Muscle of leg (tissue), 11 donors: ENCODE results near the gene CSRP2. TPM values are rescaled to one million over a fixed set of nuclear protein-coding genes. Genes with fewer than 3 reads are reported as not detected.
A peak's percentile ranks its signal among the peaks of the same experiment; 100 is the strongest.

ENCODE experiments used
- DNase-seq: peaks from one replicate; pipeline ENCODE4 v3.0.0; 2013
- H3K27ac ChIP-seq: one replicate; pipeline ENCODE4 v1.5.1; 2013; ENCODE audit warnings: mild to moderate bottlenecking, low read length, control low read depth
- H3K27me3 ChIP-seq: one replicate; pipeline ENCODE4 v1.6.1; 2013; ENCODE audit warnings: low read length; ENCODE audit not compliant: control insufficient read depth, insufficient read depth
- H3K36me3 ChIP-seq: one replicate; pipeline ENCODE4 v1.6.1; 2013; ENCODE audit warnings: low read length; ENCODE audit not compliant: control insufficient read depth, insufficient read depth
- H3K4me1 ChIP-seq: one replicate; pipeline ENCODE4 v1.6.1; 2013; ENCODE audit warnings: low read length; ENCODE audit not compliant: control insufficient read depth, insufficient read depth
- H3K4me3 ChIP-seq: one replicate; pipeline ENCODE4 v1.5.1; 2013; ENCODE audit warnings: low read length, control low read depth
- H3K9me3 ChIP-seq: replicated peaks from 2 replicates; pipeline ENCODE4 v1.6.1; 2013; ENCODE audit warnings: low read depth, low read length; ENCODE audit not compliant: control insufficient read depth
- WGBS: methylation state at CpG from one replicate; pipeline ENCODE4 v1.1.5; 2013; ENCODE audit warnings: missing lambda C conversion rate; ENCODE audit not compliant: insufficient coverage; 5-methylcytosine and 5-hydroxymethylcytosine counted together
- polyA plus RNA-seq, 8 donors: library from polyadenylated mRNA; unstranded; fragments of 120-200 nt; gene quantifications; one replicate each; pipeline versions ENCODE4 v1.2.1 to v1.2.3, GENCODE V29; 2013; ENCODE audit warnings: inconsistent platforms in 1 of 8, low replicate concordance in 1 of 8; ENCODE audit not compliant: insufficient read length in 8 of 8, insufficient read depth in 1 of 8
- total RNA-seq: library from RNA; stranded (reverse); fragments of 120-200 nt; gene quantifications from one replicate; pipeline ENCODE4 v1.2.4, GENCODE V29; 2013

The CSRP2 gene
- total and polyA plus RNA-seq, 9 donors, result 32.3 to 71.7 (median 43.0) TPM

DNA sequence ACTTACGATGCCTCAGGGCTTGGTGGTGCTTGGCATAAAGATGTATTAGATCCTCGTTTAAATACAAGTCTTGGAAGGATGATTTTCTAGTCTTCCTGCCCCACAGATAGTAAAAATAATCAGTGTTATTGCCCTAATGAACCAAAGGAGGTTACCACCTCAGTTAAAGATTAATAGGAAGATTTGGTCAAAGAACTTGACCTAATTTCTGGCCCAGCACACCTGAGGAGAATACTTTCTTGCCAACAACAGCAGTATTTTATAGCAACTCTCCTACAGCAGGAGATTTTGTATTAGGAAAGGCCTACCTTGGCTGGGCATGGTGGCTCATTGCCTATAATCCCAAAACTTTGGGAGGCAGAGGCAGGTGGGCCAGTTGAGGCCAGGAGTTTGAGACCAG, 31.6 kb downstream of the CSRP2 start:
- Histone ChIP-seq H3K27ac (no peak overlapping the region), H3K9me3 (no peaks in the 10 kb centered on the region), H3K4me3 (no peak overlapping the region), H3K27me3 (no peaks in the 10 kb centered on the region), H3K4me1 (no peaks in the 10 kb centered on the region), H3K36me3 (peaks cover 20% of the 10 kb centered on the region)
- no peak for DNase-seq
- no CpG with 5 or more reads among the region's 2 CpGs for WGBS

DNA sequence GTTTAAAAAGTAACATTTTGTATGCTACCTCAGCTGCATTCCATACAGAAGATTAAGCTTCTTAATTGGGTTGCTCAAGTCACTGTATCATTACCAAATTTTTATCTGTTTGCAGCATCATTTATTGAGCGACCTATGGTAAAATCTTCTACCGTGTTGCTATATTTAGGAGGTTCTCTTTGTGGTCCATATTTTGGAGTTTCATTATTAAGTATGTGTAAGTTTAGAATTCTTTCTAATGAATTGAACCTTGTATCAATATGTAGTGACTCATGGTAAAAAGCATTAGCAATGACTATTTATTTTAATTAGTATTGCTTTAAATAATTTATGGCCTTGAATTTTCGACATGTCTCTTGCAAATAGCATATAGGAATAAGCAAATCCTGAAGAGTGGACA, 42.2 kb downstream of the CSRP2 start:
- H3K4me3 ChIP-seq, result no peak overlapping the region
- H3K27me3 ChIP-seq, result no peaks in the 10 kb centered on the region
- H3K36me3 ChIP-seq, result peaks cover 5% of the 10 kb centered on the region
- H3K27ac ChIP-seq, result no peak overlapping the region
- no CpG with 5 or more reads among the region's 3 CpGs for WGBS
- no peak for DNase-seq
- H3K4me1 ChIP-seq, result no peaks in the 10 kb centered on the region
- H3K9me3 ChIP-seq, result peaks cover 9% of the 10 kb centered on the region

DNA sequence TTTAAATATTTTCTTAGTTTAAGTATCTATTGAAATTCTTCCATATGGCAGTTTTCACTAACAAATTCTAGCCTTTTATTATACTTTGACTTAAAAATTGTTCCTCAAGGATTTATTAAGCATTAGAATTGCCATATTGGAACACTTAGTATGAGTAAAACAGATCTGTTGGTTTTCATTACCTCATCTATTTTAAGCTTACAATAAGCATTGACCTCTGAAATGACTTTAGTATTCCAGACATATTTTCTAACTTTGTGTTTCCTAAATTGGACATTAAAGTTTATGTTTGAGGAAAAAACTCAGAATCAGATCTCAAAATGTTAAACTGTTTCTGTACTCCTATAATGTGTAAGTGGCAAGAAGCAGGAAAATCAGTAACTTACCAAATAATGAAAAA, 48.4 kb downstream of the CSRP2 start:
- H3K4me3 ChIP-seq, result no peak overlapping the region
- peaks cover 16% of the 10 kb centered on the region for H3K36me3 ChIP-seq
- H3K4me1 ChIP-seq, result no peaks in the 10 kb centered on the region
- DNase-seq, result peak; percentile 78
- peaks cover 9% of the 10 kb centered on the region for H3K9me3 ChIP-seq
- no peaks in the 10 kb centered on the region for H3K27me3 ChIP-seq
- no peak overlapping the region for H3K27ac ChIP-seq

DNA sequence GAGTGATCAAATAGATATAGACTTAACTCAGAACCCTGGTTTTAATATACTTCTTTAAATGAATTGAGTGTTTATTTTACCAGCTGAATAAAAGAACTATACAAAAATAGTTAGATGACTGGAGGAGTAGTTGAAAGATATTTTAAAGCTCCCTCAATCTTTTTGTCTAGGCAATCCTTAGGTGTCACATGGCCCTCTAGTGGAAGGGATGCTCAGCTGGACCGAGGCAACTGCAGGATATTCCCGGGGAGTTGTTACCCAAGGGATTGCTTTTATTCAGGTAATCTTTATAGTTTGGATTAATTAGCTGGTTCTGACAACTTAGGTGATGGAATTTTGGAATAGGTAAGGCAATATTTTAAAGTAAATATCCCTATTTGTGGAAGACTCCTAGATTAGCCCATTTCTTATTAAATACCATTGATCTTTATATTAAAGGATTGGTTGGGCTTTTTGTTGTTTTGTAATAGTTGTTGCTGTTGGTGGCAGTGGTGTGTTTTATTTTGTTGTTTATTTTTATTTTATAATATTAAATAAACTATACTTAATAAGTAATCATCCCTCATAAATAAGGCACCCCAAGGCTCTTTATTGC, 57.8 kb downstream of the CSRP2 start:
- H3K4me3 ChIP-seq, result no peak overlapping the region
- DNase-seq, result peak; percentile 23
- no CpG with 5 or more reads among the region's 2 CpGs for WGBS
- H3K27ac ChIP-seq, result no peak overlapping the region
- no peaks in the 10 kb centered on the region for H3K4me1 ChIP-seq
- H3K9me3 ChIP-seq, result no peaks in the 10 kb centered on the region
- H3K36me3 ChIP-seq, result peaks cover 6% of the 10 kb centered on the region
- H3K27me3 ChIP-seq, result no peaks in the 10 kb centered on the region

DNA sequence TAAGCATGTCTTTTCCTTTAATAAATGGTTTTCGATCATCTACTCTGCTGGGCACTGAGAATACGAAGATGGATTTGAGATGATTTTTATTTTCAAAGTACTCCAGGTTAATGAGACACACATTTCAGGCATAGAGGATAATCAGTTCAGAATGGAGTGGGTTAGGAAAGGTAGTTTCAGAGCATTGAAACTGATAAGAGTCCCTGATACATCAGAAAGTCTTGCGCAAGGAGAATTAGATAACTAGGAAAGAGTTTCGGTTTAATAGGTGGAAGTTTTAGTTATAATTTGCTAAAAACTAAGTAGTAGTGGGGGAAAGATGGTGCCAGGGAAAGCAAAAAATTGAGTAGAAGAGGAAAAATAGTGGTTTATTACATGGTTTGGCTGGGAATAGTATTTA, 64.8 kb downstream of the CSRP2 start:
- Histone ChIP-seq H3K36me3 (peaks cover 7% of the 10 kb centered on the region), H3K9me3 (no peaks in the 10 kb centered on the region), H3K4me3 (no peak overlapping the region), H3K27ac (no peak overlapping the region), H3K4me1 (no peaks in the 10 kb centered on the region), H3K27me3 (no peaks in the 10 kb centered on the region)
- no peak for DNase-seq
- WGBS, result 100% methylated on average over 1 of the region's 4 CpGs

DNA sequence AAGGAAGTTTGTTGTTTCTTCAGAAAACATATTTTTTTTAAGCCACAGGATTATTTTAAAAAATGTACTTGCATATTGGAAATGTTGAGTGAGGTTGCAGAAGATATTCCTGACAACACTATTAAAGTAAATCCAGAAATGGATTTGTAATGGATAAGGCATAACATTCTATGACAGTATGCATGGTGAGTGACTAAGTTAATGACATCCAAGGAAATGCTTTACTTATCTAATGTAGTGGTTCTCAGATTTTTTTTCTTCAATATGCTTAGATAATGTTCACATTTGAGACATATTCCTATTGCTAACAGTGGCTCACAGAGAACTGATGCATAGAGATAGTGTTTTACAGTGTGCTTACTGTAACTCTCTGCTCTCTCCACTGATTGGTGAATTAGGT, 65.6 kb downstream of the CSRP2 start:
- no peaks in the 10 kb centered on the region for H3K27me3 ChIP-seq
- no peaks in the 10 kb centered on the region for H3K4me1 ChIP-seq
- no peak for DNase-seq
- no peaks in the 10 kb centered on the region for H3K9me3 ChIP-seq
- no peak overlapping the region for H3K4me3 ChIP-seq
- no peak overlapping the region for H3K27ac ChIP-seq
- H3K36me3 ChIP-seq, result peaks cover 7% of the 10 kb centered on the region

DNA sequence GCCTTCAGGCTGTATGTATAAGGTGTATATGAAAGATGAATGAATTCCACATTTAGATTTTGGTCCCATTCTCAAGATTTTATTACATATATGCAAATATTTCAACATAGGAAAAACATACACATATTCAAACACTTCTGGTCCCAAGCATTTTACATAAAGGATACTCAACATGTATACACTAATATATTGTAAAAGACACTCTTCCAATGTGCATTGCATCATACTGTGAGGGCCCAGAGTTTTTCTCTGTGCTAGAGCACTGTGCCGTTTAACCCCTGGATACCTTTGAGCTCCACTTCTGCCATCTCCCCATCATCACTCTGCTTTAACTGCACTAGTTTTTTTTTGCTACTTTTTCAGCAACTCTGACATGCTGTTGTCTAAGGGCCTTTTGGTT, 66.8 kb downstream of the CSRP2 start:
- peaks cover 9% of the 10 kb centered on the region for H3K36me3 ChIP-seq
- no peaks in the 10 kb centered on the region for H3K27me3 ChIP-seq
- H3K4me1 ChIP-seq, result no peaks in the 10 kb centered on the region
- H3K9me3 ChIP-seq, result no peaks in the 10 kb centered on the region
- no peak for DNase-seq
- no peak overlapping the region for H3K4me3 ChIP-seq
- 50% methylated on average over 1 of the region's 1 CpG for WGBS
- H3K27ac ChIP-seq, result no peak overlapping the region

DNA sequence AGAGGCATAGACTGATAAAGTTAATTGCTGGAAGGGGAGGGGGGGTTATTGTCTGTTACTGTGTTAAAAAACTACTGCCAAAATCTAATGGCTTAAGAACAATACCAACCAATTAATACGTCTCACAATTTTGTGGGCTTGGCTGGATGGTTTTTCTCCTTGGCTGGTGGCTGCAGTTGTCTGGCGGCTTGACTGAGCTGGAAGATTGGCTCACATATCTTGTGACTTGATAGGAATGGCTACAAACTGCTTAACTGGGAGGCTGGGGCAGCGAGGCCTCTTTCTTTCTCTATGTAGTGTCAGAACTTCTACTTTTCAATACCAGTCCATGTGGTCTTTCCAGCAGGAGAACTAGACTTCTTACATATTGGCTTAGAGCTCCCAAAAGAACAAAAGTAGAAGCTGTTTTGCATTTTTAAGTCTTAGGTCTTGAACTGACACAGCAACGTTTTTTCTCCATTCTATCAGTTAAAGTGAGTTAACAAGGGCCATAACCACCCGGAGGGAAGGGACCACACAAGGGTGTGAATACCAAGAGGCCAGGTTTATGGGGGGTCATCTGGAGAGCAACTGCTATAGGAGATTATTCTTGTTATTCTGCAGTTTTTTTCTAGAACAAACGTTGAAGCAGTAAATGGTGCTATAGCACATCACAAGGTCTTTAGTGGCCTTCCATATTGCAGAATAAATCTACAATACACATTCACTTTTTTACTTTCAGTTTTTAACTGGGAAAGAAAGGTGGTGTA, 68.0 kb downstream of the CSRP2 start:
- no peak for DNase-seq
- H3K9me3 ChIP-seq, result no peaks in the 10 kb centered on the region
- H3K4me1 ChIP-seq, result no peaks in the 10 kb centered on the region
- no peaks in the 10 kb centered on the region for H3K27me3 ChIP-seq
- peaks cover 13% of the 10 kb centered on the region for H3K36me3 ChIP-seq
- no peak overlapping the region for H3K4me3 ChIP-seq
- H3K27ac ChIP-seq, result no peak overlapping the region
- 88% methylated on average over 1 of the region's 6 CpGs for WGBS

Other genes starting within 250 kb of the CSRP2 start
- 59.4 TPM for gene ZDHHC17, start 114.9 kb downstream of the CSRP2 start, total RNA-seq
- 10 to 100 TPM; 33.4 to 52.1 (median 37.3) TPM for gene ZDHHC17, start 114.9 kb downstream of the CSRP2 start, polyA plus RNA-seq
- gene E2F7, start 186.6 kb upstream of the CSRP2 start, total RNA-seq, result 3.1 TPM
- gene E2F7, start 186.6 kb upstream of the CSRP2 start, polyA plus RNA-seq, result 1 to 10 TPM; 2.9 to 5.2 (median 3.8) TPM